GM18858 (cell line): Measurements from ENCODE around the gene GATAD2A.

Experiments used
- ATAC-seq: cut with Tn5 transposase; IDR thresholded peaks from one replicate; pipeline ENCODE4 v1.9.1; 2021; ENCODE audit not compliant: unreplicated experiment

The GATAD2A gene

DNA sequence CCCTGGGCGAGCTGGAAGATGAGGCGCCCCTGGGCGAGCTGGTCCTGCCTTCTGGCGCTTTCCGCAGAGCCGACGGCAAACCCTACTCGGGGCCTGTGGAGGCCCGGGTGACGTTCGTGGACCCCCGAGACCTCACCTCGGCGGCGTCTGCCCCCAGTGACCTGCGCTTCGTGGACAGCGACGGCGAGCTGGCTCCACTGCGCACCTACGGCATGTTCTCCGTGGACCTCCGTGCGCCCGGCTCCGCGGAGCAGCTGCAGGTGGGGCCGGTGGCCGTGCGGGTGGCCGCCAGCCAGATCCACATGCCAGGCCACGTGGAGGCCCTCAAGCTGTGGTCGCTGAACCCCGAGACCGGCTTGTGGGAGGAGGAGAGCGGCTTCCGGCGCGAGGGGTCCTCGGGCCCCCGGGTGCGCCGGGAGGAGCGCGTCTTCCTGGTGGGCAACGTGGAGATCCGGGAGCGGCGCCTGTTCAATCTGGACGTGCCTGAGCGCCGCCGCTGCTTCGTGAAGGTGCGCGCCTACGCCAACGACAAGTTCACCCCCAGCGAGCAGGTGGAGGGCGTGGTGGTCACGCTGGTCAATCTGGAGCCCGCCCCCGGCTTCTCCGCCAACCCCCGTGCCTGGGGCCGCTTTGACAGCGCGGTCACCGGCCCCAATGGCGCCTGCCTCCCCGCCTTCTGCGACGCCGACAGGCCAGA is 138.9 kb downstream of the GATAD2A start:
- no peak for ATAC-seq

DNA sequence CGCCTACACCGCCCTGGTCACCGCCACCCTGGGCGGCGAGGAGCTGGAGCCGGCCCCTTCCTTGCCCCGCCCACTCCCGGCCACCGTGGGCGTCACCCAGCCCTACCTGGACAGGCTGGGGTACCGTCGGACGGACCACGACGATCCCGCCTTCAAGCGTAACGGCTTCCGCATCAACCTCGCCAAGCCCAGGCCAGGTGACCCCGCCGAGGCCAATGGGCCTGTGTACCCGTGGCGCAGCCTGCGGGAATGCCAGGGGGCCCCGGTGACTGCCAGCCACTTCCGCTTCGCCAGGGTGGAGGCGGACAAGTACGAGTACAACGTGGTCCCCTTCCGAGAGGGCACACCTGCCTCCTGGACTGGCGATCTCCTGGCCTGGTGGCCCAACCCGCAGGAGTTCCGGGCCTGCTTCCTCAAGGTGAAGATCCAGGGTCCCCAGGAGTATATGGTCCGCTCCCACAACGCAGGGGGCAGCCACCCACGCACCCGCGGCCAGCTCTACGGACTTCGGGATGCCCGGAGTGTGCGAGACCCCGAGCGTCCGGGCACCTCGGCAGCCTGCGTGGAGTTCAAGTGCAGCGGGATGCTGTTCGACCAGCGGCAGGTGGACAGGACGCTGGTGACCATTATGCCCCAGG is 139.6 kb downstream of the GATAD2A start:
- no peak for ATAC-seq

DNA sequence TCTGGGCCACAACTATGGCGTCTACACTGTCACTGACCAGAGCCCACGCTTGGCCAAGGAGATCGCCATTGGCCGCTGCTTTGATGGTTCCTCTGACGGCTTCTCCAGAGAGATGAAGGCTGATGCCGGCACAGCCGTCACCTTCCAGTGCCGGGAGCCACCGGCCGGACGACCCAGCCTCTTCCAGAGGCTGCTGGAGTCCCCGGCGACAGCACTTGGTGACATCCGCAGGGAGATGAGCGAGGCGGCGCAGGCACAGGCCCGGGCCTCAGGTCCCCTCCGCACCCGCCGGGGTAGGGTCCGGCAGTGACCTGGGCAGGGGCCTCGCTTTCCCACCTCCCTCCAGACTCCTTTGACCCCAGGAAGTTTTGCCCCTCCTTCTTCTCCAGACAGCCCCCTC is 140.2 kb downstream of the GATAD2A start:
- ATAC-seq = no peak

DNA sequence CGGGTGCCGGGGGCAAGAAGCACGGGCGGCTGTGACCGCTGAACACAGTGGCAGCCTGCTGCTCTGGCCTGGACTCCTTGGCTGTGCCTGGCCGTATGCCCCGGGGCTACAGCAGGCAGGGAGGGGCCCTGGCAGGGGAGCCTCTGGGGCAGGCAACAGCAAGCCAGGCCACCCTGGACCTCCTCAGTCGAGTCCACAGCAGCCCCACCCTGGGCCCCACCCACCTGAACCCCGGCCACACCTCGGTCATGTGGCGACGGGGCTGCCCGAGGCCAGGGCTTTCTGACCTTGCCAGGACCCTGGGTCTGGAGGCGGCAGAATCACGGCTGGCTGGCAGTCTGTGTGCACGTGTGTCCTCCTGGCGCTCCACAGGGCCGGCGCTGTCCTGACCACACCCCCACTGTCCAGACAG is 141.3 kb downstream of the GATAD2A start:
- no peak for ATAC-seq

DNA sequence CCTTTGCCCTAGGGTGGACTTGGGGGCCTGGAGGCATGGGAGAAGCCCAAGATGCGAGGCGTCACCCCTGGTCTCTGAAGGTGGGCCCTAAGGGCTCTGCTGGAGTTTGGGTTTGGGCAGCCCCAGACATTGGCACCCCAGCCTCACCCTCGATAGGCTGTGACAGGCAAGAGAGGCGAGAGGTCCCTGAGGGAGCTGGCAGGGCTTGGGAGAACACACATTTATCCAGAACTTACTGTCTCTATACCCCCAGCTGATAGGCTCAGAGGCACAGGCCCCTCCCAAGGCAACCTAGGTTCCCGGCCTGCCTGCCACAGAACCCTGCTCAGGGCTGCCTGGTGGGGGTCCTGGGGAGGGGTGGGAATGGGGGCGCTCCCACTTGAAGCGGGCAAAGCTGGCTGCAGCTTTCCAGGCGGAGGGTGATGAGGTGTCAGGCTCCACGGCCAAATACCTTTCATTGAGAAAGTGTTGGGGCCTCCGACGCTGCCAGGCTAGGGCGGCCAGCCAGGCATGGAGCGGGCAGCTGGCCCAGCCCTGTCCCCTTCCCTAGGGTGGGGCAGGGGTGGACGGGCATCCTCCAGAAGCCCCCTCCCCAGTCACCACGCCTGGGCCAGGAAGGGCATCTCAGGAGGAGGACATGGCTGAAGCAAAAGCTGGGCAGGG is 142.3 kb downstream of the GATAD2A start:
- ATAC-seq = no peak

DNA sequence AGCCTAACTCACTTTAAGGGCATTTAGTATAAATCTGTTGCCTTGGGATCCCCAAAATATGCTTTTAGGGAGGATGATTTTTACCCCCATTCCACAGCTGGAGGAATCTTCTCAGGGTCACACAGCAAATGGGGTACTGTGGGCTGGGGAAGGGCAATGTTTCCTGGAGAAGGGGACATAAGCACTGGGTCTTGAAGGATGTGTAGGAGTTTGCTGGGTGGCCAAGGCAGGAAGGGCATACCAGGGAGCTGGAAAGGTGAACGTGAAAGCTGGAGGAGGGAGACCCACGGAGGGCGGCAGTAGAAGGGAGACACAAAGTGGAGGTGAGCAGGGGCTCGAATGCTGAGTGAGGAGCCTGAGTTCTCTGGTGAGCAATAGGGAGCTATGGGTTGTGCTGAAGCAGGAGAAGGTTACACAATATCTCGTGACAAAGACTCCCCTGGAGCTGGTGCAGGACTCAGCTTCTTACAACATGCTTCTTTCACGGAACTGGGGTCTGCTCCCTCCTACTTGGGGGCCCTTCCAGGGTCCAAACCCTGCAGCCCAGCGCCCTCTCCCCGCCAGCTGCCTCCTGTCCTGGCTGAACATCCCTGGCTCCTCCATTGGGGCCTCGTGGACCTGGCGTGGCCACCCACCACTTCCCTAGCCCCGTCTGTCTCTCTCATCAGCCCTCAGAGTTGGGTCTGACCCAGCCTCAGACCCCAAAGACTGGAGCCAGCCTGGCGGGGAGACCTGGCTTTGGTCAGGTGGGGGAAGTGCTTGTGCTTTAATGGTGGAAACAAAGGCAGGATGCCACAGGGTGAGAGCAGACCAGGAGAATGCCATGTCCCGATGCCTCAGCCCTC is 143.7 kb downstream of the GATAD2A start:
- ATAC-seq = no peak

DNA sequence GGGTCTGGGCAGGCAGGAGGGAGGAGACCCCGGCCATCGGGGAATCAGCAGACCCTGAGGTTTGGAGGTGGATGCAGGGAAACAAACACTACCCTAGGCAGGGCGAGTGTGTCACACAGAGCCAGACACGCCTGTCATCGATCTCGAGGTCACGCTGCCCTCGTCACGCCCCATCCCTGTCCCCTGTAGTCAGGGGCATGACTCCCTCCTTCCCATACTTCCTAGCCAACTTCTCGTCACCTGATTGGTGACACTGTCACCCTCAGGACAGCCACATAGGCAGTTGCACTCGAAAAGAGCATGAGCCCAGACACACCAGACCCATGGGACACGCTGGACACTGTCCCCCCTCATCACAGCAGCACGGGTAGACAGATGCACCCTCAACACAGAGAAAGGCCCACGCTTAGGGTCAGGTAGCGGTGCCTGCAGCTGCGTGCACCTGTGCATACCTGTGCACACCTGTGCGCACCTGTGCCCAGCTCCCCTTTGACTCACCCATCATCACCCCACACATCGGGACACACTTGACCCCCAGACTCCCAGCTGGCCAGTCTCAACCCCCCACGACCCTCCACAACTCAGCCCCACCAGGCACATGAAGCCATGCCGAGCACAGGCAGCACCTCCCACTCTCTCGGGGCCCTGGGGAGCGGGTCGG is 144.5 kb downstream of the GATAD2A start:
- no peak for ATAC-seq

DNA sequence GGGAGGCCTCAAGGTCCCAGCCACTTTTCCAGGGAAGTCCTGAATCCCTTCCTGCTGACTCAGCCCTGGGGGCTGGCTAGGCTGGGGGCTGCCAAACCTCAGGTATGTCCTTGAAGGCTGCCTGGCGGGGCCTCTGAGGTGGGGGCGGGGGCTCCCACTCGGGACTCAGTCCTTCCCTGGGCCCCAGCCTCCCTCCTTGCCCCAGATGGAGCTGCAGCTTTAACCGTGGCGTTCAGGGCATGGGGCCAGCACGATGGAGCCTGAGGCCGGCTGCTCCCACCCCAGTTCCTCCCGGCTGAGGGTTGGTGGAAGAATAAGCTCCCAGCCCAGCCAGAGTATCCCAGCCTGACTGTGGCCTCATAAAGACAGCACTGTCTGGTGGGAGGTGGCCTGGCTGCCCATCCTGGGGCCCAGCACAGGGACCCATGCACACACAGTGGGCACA is 145.0 kb downstream of the GATAD2A start:
- ATAC-seq = no peak

DNA sequence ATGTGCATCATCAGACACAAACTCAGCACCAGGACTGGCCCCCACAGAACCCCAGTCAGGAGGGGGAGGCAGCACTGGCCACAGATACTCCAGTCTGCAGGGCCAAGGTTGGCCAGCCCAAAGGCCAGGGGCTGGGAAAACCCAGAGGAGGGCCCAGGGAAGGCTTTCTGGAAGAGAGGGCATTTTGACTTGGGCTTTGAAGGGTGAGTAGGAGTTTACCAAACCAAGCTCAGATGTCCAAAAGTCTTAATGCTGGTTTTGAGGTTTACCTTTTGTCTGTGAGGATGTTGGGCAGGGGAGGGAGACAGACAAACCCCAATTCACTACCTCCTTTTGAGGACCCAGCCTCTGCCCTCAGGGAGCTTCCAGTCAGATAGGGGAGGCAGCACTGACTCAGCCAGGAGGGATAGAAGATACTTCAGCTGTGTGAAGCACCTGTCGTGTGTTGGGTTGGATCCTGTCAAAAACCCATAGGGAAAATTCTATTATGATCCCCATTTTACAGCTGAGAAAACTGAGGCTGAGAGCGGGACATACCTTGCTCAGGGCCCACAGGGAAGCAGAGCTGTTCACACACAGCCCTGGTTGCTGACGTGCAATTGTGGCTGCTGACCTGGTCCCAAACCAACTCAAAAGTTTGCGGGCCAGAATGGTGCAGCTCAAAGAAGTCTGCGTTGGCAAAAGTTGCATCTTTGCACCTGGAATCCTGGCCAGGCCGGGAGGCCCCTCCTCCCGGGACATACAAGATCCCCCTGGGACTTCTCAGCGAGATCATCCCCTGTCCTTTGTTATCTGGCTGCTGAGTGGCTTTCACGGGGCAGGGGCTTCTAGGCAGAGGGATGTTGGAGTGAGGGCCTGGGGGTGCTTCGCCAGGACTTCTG is 145.7 kb downstream of the GATAD2A start:
- no peak for ATAC-seq

DNA sequence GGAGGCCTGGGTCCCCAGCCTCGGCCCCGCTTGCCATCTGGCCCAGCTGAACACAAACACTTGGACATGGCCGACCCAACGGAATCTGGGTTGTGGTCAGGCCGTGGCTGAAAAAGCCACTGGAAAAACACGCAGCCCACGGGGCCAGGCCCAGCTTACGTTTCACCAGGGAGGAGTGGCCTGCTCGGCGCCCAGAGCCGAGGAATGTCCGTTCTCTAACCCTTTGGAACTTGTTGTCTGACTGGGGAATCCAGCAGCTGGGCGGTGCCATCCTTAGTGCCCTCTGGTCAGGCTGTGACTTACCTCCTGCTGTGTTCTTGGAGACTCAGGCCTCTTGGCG is 146.3 kb downstream of the GATAD2A start:
- no peak for ATAC-seq

DNA sequence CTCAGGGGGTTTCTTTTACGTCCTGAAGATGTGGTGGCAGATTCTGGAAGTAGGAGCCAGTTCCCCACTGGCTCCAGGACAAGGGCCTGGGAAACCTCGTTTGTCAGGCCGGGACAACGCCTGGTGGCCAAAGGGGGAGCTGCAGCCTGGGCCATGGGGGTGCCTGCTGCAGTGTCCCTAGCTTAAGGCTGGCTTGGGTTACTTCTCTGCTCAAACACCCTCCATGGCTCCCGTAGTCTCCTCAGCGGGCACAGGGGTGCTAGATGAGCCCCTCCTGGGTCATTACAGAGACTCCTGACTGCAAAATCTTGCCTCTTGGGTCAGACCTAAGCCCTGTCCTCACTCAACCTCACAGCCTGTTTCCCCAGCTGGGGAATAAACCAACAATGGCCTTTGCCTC is 147.3 kb downstream of the GATAD2A start:
- ATAC-seq = no peak

DNA sequence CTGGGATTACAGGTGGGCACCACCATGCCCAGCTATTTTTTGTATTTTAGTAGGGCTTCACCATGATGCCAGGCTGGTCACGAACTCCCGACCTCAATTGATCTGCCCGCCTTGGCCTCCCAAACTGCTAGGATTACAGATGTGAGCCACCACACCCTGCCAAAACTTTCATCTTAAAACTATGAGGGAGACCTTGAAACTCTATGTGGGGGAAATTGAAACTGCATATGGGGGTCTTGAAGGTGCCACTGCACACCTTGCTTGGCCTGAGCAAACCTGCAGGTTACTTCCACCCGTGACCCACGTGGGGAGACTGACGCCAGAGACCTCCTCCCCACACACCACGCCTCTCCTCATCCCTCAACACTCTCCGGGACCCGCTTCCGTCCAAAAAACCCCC is 148.2 kb downstream of the GATAD2A start:
- no peak for ATAC-seq

DNA sequence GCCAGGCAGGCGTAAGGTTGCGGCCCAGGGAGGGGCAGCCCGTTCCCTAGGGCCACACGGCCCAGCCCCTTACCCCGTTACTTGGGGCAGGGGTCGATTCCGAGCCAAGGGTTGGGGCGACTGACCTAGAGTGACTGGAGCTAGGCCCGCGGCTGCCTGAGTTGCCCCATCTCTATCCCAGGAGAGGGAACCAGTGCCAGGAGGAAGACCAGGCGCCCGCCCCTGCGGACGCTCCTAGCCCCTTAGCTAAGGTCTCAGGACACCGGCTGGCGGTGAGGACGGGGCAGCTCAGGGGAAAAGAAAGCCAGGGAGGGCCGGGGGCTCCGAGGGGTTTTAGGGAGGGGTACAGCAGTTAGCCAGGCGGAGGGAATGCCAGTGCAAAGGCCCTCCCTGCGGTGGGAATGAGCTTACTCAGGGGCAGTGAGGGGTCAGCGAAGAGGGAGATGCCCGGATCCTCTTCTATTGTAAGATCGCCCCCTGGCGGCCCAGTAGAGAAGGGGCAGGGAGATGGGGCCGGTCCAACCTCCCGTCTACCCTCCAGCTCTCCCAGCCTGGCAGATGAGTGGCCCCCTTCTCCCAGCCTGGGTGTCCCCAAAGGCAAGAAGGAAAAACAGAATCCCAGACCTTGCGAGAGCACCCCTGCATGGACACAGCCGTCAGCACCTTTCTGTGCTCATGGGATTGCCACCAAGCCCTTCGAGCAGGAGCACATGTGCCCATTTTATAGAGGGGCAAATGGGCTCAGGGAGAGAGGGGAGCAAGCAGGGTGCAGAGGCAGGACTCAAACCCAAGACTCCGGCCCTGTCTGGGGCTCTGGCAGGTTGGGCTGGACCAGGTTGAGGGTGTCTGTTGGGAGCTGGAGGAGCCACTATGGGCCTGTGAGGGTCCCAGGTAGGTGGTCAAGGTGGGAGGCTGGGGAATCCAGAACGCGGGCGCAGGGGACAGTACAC is 148.9 kb downstream of the GATAD2A start:
- no peak for ATAC-seq

DNA sequence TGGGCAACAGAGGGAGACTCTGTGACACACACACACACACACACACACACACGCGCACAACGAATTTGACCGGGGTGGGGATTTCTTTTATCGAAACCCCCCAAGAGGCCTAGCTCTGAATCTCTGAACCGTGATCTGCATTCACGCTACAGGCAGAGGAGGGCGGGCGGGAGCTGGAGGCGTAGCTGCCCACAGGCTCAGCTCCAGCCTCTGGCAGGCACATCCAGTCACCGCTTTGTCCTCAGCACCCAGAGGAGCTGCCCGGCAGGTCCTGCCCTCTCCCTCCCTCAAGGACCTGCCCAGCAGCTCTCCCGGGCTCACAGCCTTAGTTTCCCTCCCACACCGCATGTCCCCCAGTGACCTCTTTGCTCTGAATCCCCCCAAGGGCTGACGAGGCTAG is 152.6 kb downstream of the GATAD2A start:
- no peak for ATAC-seq
